ENCODE measurements around the gene ARHGAP42. TPM values are rescaled to one million over a fixed set of nuclear protein-coding genes. Genes with fewer than 3 reads are reported as not detected.

Gene ARHGAP42
- total and polyA plus RNA-seq, 2 of the 4 experiments (the other 2 are of a cell fraction) = 2.9 to 7.3 TPM

- Histone ChIP-seq H3K4me1 (ENCODE audit: control insufficient read depth, insufficient read depth, low read length) (no peaks in the 10 kb centered on the region), H2BK120ac (ENCODE audit: low read depth, low read length) (no peak overlapping the region), H3K27me3 (ENCODE audit: control insufficient read depth, insufficient read depth, low read length) (no peaks in the 10 kb centered on the region), H3K27ac (ENCODE audit: insufficient read depth, low read length) (no peak overlapping the region), H3K23ac (ENCODE audit: low read depth, low read length) (no peak overlapping the region), H3K79me1 (ENCODE audit: low read depth in 1 of 2, low read length in 2 of 2) (peaks cover 0 to 25% of the 10 kb centered on the region in 2 experiments; a peak in 2 of 4 replicates), H3K4me2 (ENCODE audit: low read depth, low read length) (no peak overlapping the region), H2BK5ac (ENCODE audit: low read depth, low read length, poor library complexity, severe bottlenecking) (no peak overlapping the region), H2AFZ (replicated peaks; ENCODE audit: low read length, poor library complexity) (no peak overlapping the region), H3K18ac (ENCODE audit: low read depth, low read length) (no peak overlapping the region), H2AK5ac (ENCODE audit: low read depth, low read length) (no peak overlapping the region), H2BK15ac (ENCODE audit: low read depth, low read length) (no peak overlapping the region), H3K9me3 (ENCODE audit: control insufficient read depth, insufficient read depth, low read length) (no peaks in the 10 kb centered on the region), H4K20me1 (ENCODE audit: insufficient read depth, low read length) (no peaks in the 10 kb centered on the region), H4K91ac (ENCODE audit: insufficient read depth, low read depth, low read length) (no peak overlapping the region), H3K9me1 (ENCODE audit: insufficient read depth, low read length) (no peaks in the 10 kb centered on the region), H3K14ac (replicated peaks; ENCODE audit: low read depth, low read length) (no peak overlapping the region), H3K56ac (ENCODE audit: extremely low read depth, insufficient read depth, low read length) (no peak overlapping the region), H3K4me3 (ENCODE audit: insufficient read depth, low read depth, low read length) (no peak overlapping the region), H3K36me3 (ENCODE audit: control insufficient read depth, insufficient read depth, low read length) (no peaks in the 10 kb centered on the region), H3K9ac (ENCODE audit: low read depth, low read length) (no peak overlapping the region), H2BK20ac (ENCODE audit: low read depth, low read length) (no peak overlapping the region), H4K5ac (ENCODE audit: low read depth, low read length) (no peak overlapping the region), H4K8ac (ENCODE audit: low read depth in 2 of 2, low read length in 2 of 2) (no peak overlapping the region), H3K4ac (ENCODE audit: low read depth, low read length) (no peak overlapping the region), H2AK9ac (replicated peaks; ENCODE audit: low read depth, low read length, poor library complexity) (no peak overlapping the region)
- dilution Hi-C loops (cut with HindIII; ENCODE audit: low sequenced_read_pairs, unreplicated experiment) = no loop called here
- WGBS, 2 experiments (ENCODE audit: extremely low coverage in 2 of 2, insufficient read length in 1 of 2) = 0% methylated on average over 1 of the region's 2 CpGs; no CpG with 5 or more reads in 1 of the 2 experiments
- DNase-seq = no peak
- POLR2A ChIA-PET (ENCODE audit: unreplicated experiment) = no interaction called here
- ATAC-seq (ENCODE audit: low read depth) = no peak
- CTCF ChIA-PET = interaction anchor here (0.7 kb wide), 1 partner anchor 153 kb away, joined by 3 read pairs; no protein-coding TSS in a partner anchor
- no TSS peak for BruUV-seq (replicated peaks)
- no peak for TF ChIP-seq FOS (IDR thresholded peaks at IDR 0.05; ENCODE audit: low read depth, low read length)
- no peak for TF ChIP-seq CTCF (conservative IDR thresholded peaks at IDR 0.05; ENCODE audit: low read depth, low read length)
- no peak for TF ChIP-seq SMC3 (IDR thresholded peaks at IDR 0.05; ENCODE audit: low read depth, low read length)
- TF ChIP-seq RCOR1 (IDR thresholded peaks at IDR 0.05; ENCODE audit: insufficient replicate concordance, low read length) = no peak
- no peak for TF ChIP-seq RFX5 (IDR thresholded peaks at IDR 0.05; ENCODE audit: low read depth, low read length)
- TF ChIP-seq MXI1 (IDR thresholded peaks at IDR 0.05; ENCODE audit: borderline replicate concordance, low read depth, low read length) = no peak
- no peak for TF ChIP-seq USF2 (IDR thresholded peaks at IDR 0.05; ENCODE audit: low read depth, low read length)
- TF ChIP-seq NFE2L2 (IDR thresholded peaks at IDR 0.05; ENCODE audit: low read depth, low read length) = no peak
- no peak for TF ChIP-seq BHLHE40 (IDR thresholded peaks at IDR 0.05; ENCODE audit: low read depth, low read length)
- TF ChIP-seq POLR2A (IDR thresholded peaks at IDR 0.05; ENCODE audit: low read depth, low read length) = no peak
- TF ChIP-seq ELK1 (IDR thresholded peaks at IDR 0.05; ENCODE audit: borderline replicate concordance, low read depth, low read length) = no peak
- TF ChIP-seq MAZ (IDR thresholded peaks at IDR 0.05; ENCODE audit: borderline replicate concordance, low read depth, low read length) = no peak
- no peak for TF ChIP-seq RAD21 (IDR thresholded peaks at IDR 0.05; ENCODE audit: low read length)
- no peak for TF ChIP-seq CHD1 (IDR thresholded peaks at IDR 0.05; ENCODE audit: low read depth, low read length)
- in situ Hi-C loops (cut with MboI; ENCODE audit: low sequenced_read_pairs) = no loop called here
- intact Hi-C loops (cut with micrococcal nuclease) = no loop called here
These were observed 69.5 kb downstream of the ARHGAP42 start for GRCh38 chr11:100756559-100756958.

Data from IMR-90 (cell line).